MG63 (cell line): ENCODE results near the gene ISCU. TPM values are rescaled to one million over a fixed set of nuclear protein-coding genes. Genes with fewer than 3 reads are reported as not detected.
"Not testable (repeated sequence)": the region's sequence is repeated elsewhere in the genome, so short reads cannot be mapped to it uniquely, and the experiment has no call there.

Experiments used
- DNase-seq: peaks from one replicate; pipeline ENCODE4 v3.0.0-alpha.2; 2020
- H3K27me3 ChIP-seq: fragments of 250-450 bp; sonication (Bioruptor Pico); 2 replicates; pipeline ENCODE4 v1.5.1; 2020; ENCODE audit warnings: mild to moderate bottlenecking, moderate library complexity
- H3K36me3 ChIP-seq: fragments of 250-450 bp; sonication (Bioruptor Pico); 2 replicates; pipeline ENCODE4 v1.5.1; 2020; ENCODE audit warnings: mild to moderate bottlenecking, moderate library complexity
- H3K4me3 ChIP-seq: fragments of 250-450 bp; sonication (Bioruptor Pico); 2 replicates; pipeline ENCODE4 v1.5.1; 2020; ENCODE audit warnings: mild to moderate bottlenecking, moderate library complexity
- H3K9me3 ChIP-seq: fragments of 250-450 bp; sonication (Bioruptor Pico); 2 replicates; pipeline ENCODE4 v1.5.1; 2020; ENCODE audit warnings: mild to moderate bottlenecking, moderate library complexity
- total RNA-seq: library from RNA; depleted of rRNA; stranded (reverse); fragments of >200 nt; shearing (Covaris generic); gene quantifications from 2 replicates; pipeline ENCODE4 v1.2.3, GENCODE V29; 2014; ENCODE audit warnings: low replicate concordance

Gene ISCU
- total RNA-seq, 1 experiment from 2014 or later = 130 TPM

- no peak for DNase-seq
- H3K36me3 ChIP-seq = peaks cover 76% of the 10 kb centered on the region
- H3K27me3 ChIP-seq = no peaks in the 10 kb centered on the region
- no peak overlapping the region for H3K4me3 ChIP-seq
- no peaks in the 10 kb centered on the region for H3K9me3 ChIP-seq
Measured at GRCh38 chr12:108531929-108532848, 30.2 kb upstream of the ISCU start.

- Histone ChIP-seq H3K4me3 (no peak overlapping the region), H3K9me3 (no peaks in the 10 kb centered on the region), H3K36me3 (peaks cover 67% of the 10 kb centered on the region), H3K27me3 (no peaks in the 10 kb centered on the region)
- DNase-seq = no peak
Measured at GRCh38 chr12:108538146-108538545, 24.2 kb upstream of the ISCU start.

GRCh38 chr12:108538616-108539195 lies 23.7 kb upstream of the ISCU start:
- Histone ChIP-seq H3K36me3 (peaks cover 67% of the 10 kb centered on the region), H3K27me3 (no peaks in the 10 kb centered on the region), H3K9me3 (no peaks in the 10 kb centered on the region), H3K4me3 (no peak overlapping the region)
- DNase-seq = no peak

- H3K36me3 ChIP-seq = peaks cover 71% of the 10 kb centered on the region
Measured at GRCh38 chr12:108542320-108542719, 20.1 kb upstream of the ISCU start.

GRCh38 chr12:108543652-108544051 lies 18.7 kb upstream of the ISCU start:
- Histone ChIP-seq H3K4me3 (no peak overlapping the region), H3K36me3 (peaks cover 71% of the 10 kb centered on the region), H3K9me3 (no peaks in the 10 kb centered on the region), H3K27me3 (no peaks in the 10 kb centered on the region)
- DNase-seq = no peak

More at GRCh38 chr12:108542320-108542719, 20.1 kb upstream of the ISCU start:
- Histone ChIP-seq H3K27me3 (no peaks in the 10 kb centered on the region), H3K4me3 (no peak overlapping the region), H3K9me3 (no peaks in the 10 kb centered on the region)
- no peak for DNase-seq

- Histone ChIP-seq H3K4me3 (no peak overlapping the region), H3K36me3 (peaks cover 63% of the 10 kb centered on the region), H3K9me3 (no peaks in the 10 kb centered on the region), H3K27me3 (no peaks in the 10 kb centered on the region)
- DNase-seq = no peak
Measured at GRCh38 chr12:108547686-108548085, 14.7 kb upstream of the ISCU start.

GRCh38 chr12:108548954-108549521 lies 13.4 kb upstream of the ISCU start:
- no peaks in the 10 kb centered on the region for H3K9me3 ChIP-seq
- no peak overlapping the region for H3K4me3 ChIP-seq
- H3K27me3 ChIP-seq = no peaks in the 10 kb centered on the region
- DNase-seq = no peak
- peaks cover 50% of the 10 kb centered on the region for H3K36me3 ChIP-seq

- no peaks in the 10 kb centered on the region for H3K27me3 ChIP-seq
- no peaks in the 10 kb centered on the region for H3K9me3 ChIP-seq
- H3K4me3 ChIP-seq = no peak overlapping the region
- peaks cover 35% of the 10 kb centered on the region for H3K36me3 ChIP-seq
- no peak for DNase-seq
Measured at GRCh38 chr12:108551535-108551934, 10.9 kb upstream of the ISCU start.

GRCh38 chr12:108553799-108554198 lies 8.6 kb upstream of the ISCU start:
- no peak for DNase-seq
- H3K27me3 ChIP-seq = no peaks in the 10 kb centered on the region

GRCh38 chr12:108555383-108555782 lies 7.0 kb upstream of the ISCU start:
- H3K36me3 ChIP-seq = peaks cover 23% of the 10 kb centered on the region
- H3K4me3 ChIP-seq, H3K27me3 ChIP-seq, DNase-seq, H3K9me3 ChIP-seq: not testable (repeated sequence)

More at GRCh38 chr12:108553799-108554198, 8.6 kb upstream of the ISCU start:
- peaks cover 27% of the 10 kb centered on the region for H3K36me3 ChIP-seq
- H3K9me3 ChIP-seq = no peaks in the 10 kb centered on the region
- no peak overlapping the region for H3K4me3 ChIP-seq

- H3K4me3 ChIP-seq = no peak overlapping the region
Measured at GRCh38 chr12:108559007-108559655, 3.3 kb upstream of the ISCU start.

GRCh38 chr12:108559748-108560147 lies 2.6 kb upstream of the ISCU start:
- Histone ChIP-seq H3K9me3 (no peaks in the 10 kb centered on the region), H3K27me3 (no peaks in the 10 kb centered on the region), H3K36me3 (peaks cover 33% of the 10 kb centered on the region), H3K4me3 (peak overlapping the region; percentile 93)
- no peak for DNase-seq

More at GRCh38 chr12:108559007-108559655, 3.3 kb upstream of the ISCU start:
- DNase-seq = no peak
- peaks cover 27% of the 10 kb centered on the region for H3K36me3 ChIP-seq
- no peaks in the 10 kb centered on the region for H3K9me3 ChIP-seq
- H3K27me3 ChIP-seq = no peaks in the 10 kb centered on the region

- no peaks in the 10 kb centered on the region for H3K9me3 ChIP-seq
- no peak for DNase-seq
- peak overlapping the region; percentile 93 for H3K4me3 ChIP-seq
- no peaks in the 10 kb centered on the region for H3K27me3 ChIP-seq
- peaks cover 38% of the 10 kb centered on the region for H3K36me3 ChIP-seq
Measured at GRCh38 chr12:108560321-108560721, 2.1 kb upstream of the ISCU start.

GRCh38 chr12:108560752-108561719 lies 1.4 kb upstream of the ISCU start, which contains the start of gene SART3:
SART3 (minus strand) TSS chr12:108561173; CDS start chr12:108561154, 19 bp downstream.
- Histone ChIP-seq H3K4me3 (peak within 1 kb of the TSS; percentile 93), H3K36me3 (peaks cover 43% of the 10 kb centered on the region), H3K27me3 (no peaks in the 10 kb centered on the region), H3K9me3 (no peaks in the 10 kb centered on the region)
- peak; percentile 77 for DNase-seq

- Histone ChIP-seq H3K4me3 (peak overlapping the region; percentile 93), H3K9me3 (no peaks in the 10 kb centered on the region), H3K27me3 (no peaks in the 10 kb centered on the region), H3K36me3 (peaks cover 46% of the 10 kb centered on the region)
- no peak for DNase-seq
Measured at GRCh38 chr12:108561852-108562347, 496 bp upstream of the ISCU start.
